NCI-H2227 treated with DMSO at 0.1 percent for 48 hours (cell line): ENCODE data around the gene NHP2.
"Not testable (repeated sequence)": the region's sequence is repeated elsewhere in the genome, so short reads cannot be mapped to it uniquely, and the experiment has no call there.

Experiments used
- DNase-seq: peaks from one replicate; lab custom pipeline; 2025; lab: John Stamatoyannopoulos, UW

NHP2 gene

GRCh38 chr5:178153530-178154340, at the start of gene NHP2:
TSS of gene NHP2 (minus strand) at chr5:178153885. CDS start at chr5:178153817, 68 bp downstream.
- peak; percentile 96 for DNase-seq

GRCh38 chr5:178202541-178202940, 48.9 kb upstream of the NHP2 start:
- DNase-seq: no peak

DNA sequence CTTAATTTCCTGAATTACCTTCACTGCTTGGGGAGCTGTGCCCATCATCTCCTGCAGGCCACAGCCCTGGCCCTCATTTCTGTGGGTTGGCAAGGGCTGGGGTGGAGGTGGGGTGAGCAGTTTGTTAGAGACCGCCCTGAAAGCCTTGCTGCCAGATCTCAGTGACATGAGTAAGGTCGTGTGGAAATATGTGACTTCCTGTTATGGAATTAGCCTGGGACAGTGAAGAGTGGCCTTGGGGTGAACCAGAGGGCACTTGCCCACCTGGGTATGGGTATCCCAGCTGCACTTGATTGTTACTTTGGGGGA, 48.2 kb upstream of the NHP2 start:
- DNase-seq: no peak

- no peak for DNase-seq
Measured at GRCh38 chr5:178201221-178201926, 47.7 kb upstream of the NHP2 start.

GRCh38 chr5:178199581-178200434, 46.1 kb upstream of the NHP2 start:
- DNase-seq: no peak

GRCh38 chr5:178198706-178199105, 45.0 kb upstream of the NHP2 start:
- no peak for DNase-seq

- not testable (repeated sequence) for DNase-seq
Measured at GRCh38 chr5:178198151-178198550, 44.5 kb upstream of the NHP2 start.

DNA sequence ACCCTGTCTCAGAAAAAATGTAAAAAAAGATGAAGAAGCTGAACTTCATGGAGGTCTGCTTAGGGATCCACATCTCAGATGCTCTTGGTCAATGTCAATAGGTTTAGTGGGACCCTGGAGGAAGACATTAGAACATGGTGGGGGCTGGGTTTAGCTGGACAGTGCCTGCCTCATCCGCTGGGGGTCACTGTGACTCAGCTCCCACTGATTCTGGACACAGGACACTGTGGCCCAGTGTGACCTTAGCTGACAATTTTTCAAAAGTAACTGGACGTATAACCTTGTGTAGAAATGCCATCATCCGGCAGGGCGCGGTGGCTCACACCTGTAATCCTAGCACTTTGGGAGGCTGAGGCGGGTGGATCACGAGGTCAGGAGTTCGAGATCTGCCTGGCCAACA, 43.3 kb upstream of the NHP2 start:
- no peak for DNase-seq

DNA sequence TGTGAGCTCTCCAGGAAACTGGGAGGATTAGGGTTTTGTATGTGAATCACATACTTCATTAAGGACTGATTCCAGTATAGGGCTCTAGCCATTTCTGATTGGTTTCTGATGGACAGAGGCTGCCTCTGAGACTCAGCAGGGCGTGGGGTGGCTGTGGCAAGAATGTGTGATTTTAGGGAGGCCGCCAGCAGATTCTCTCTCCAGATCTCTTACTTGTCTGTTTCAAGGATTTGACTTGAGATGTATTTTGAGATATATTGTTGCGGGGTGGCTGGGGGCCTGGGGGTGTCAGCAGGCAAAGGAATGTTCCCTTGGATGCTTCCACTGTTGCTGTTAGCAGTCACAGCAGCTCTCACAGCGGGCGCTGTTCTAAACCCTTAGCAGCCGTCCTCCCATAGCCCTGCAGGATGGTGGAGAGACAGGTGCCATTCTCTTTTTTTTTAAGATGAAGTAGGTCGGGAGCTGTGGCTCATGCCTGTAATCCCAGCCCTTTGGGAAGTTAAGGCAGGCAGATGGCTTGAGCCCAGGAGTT, 42.7 kb upstream of the NHP2 start:
- DNase-seq: no peak

GRCh38 chr5:178194026-178194425, 40.3 kb upstream of the NHP2 start:
- no peak for DNase-seq

DNA sequence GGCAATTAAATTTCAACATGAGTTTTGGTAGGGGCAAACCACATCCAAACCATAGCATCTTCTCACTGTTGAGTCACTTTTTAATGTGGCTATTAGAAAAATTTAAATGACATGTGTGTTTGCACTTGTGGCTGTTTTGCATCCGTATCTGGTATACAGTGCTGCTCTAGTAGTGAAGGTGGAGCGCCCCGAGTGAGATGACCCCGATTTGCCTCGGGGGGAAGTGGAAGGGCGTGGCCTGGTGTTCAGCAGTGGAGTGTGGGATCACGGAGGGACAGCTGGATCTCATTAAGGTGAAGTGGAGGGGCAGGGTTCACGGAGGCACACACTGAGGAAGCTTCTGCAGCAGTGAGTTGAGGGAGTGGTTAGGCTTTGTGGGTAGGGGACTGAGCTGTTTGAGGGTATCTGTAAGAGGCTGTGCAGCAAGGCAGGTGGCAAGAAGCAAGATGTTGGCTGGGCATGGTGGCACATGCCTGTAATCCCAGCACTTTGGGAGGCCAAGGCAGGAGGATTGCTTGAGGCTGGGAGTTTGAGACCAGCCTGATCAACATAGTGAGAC, 39.6 kb upstream of the NHP2 start:
- no peak for DNase-seq

GRCh38 chr5:178192787-178193186, 39.1 kb upstream of the NHP2 start:
- no peak for DNase-seq

- DNase-seq: no peak
Measured at GRCh38 chr5:178192244-178192643, 38.6 kb upstream of the NHP2 start.

DNA sequence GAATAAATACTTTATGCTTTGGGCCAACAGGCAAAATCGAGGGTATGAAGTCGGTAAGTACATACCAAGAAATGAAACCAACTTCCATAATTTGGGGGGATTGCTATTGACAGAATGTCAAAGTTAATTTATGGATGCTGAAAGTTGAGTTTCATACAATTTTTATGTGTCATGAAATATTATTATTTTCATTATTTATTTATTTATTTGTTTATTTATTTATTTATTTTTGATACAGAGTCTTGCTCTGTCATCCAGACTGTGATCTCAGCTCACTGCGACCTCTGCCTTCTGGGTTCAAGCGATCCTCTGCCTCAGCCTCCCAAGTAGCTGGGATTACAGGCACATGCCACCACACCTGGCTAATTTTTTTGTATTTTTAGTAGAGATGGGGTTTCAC, 38.0 kb upstream of the NHP2 start:
- DNase-seq: no peak

DNA sequence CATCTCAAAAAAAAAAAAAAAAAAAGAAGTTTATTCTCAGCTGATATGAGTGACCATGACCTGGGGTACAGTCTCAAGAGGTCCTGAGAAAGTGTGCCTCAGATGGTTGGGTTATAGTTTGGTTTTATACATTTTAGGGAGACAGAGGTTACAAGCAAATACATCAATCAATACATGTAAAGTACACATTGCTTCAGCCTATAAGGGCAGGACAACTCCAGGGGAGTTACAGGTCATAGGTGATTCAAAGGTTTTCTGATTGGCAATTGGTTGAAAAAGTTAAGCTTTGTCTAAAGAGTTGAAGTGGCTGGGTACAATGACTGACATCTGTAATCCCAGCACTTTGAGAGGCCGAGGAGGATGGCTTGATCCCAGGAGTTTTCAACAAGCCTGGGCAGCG, 35.7 kb upstream of the NHP2 start:
- DNase-seq: no peak

GRCh38 chr5:178187014-178187413, 33.3 kb upstream of the NHP2 start, which contains the start of gene GMCL2:
TSS of gene GMCL2 (minus strand) at chr5:178187371. CDS start at chr5:178187299, 72 bp downstream.
- DNase-seq: peak; percentile 2

- no peak for DNase-seq
Measured at GRCh38 chr5:178186427-178186826, 32.7 kb upstream of the NHP2 start.

DNA sequence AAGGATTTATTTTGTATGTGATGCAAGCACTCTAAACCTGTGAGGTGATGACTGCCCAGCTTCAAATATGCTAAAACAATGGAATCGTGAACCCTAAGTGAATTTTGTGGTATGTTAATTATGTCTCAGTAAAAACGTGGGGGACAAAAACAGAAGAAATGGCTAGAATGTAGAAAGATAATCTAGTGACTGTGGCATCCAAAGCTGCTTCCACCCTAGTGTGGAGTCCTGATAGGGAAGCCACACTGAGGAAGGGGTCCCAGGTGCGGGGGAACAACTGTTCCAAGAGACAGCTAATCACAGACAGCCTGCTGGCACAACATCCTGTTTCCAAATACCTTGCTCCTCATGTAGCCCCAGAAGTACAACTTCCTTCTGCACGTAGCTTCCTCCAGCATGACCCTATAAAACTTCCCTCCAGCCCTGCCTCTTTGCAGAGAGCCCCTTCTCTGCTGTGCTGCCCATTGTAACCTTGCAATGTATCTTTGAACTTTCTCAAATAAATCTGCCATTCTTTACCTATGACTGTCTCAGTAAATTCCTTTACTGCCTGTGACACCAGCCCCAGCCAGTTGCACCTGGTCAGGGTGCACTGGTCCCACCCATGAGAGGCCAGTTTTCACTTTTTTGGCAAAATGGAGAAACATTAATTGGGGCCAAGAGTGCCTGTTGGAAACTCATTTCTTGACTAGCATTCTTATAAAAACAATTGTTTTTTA, 28.6 kb upstream of the NHP2 start:
- DNase-seq: no peak

DNA sequence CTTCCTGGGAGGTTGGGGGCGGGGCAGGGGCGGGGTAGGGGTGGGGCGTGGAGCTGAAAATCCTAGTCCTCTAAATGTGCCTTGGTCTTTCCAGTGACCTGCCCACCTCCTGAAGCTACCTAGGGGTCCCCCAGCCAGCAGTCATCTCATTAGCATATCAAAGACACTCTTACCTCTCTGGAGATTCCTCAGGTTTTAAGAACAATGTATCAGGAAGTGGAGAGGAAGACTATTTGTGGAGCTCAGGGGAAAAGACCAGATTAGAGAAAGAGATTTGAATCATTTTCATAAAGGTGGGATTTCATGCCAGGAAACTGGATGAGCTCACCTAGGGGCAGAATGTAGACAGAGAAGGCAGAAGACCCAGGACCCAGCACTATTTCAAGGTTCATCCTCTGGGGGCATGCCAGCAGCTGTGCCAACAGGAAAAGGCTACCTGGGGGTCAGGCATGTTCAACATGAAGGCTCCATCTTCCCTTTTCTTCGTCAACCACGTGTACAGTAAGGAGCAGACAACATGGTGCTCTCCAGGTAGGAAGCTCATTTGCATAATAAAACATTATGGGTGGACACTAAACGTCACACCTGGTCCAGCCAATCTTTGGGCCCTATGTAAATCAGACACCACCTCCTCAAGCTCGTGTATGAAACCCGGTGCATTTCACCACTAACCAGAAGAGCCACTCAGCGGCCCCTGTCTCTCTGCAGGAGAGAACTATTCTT, 26.6 kb upstream of the NHP2 start:
- no peak for DNase-seq

DNA sequence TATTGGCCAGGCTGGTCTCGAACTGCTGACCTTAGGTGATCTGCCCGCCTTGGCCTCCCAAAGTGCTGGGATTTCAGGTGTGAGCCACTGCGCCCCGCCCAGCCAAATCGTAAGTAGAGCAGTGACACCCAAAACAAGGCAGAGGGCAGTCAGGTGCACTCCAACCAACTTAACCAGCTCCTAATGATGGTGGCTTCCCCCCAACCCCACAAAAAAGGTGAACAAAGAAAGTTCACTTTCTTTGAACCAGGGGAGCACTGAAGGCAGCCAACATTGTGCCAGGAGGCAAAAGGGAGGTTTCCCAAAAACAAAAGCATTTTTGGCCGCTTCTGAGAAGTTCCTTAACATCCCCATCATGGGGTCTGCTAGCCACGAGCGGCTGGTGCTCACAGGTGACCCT, 23.9 kb upstream of the NHP2 start:
- DNase-seq: no peak

DNA sequence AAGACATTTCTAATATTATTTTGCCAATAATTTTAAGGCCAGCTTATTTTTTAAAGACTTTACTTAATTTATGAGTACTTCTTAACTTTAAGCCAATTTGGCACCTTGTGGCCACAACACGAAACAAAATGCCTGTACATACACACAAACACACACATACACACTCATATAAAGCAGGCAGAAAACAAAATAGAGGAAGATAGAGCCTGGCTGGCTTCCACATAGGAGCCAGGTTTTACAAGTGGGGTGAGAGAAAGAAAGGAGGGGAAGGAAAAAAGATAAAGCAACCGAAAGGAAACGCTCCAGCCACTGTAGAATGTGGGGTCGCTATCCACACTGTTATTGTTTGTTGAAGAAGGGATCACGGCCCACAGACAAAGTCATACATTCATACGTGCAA, 23.1 kb upstream of the NHP2 start:
- no peak for DNase-seq
